Gastroesophageal sphincter (tissue), 4 donors: Measurements from ENCODE around the gene MACROD2. TPM values are rescaled to one million over a fixed set of nuclear protein-coding genes. Genes with fewer than 3 reads are reported as not detected.
"Not testable (repeated sequence)": the region's sequence is repeated elsewhere in the genome, so short reads cannot be mapped to it uniquely, and the experiment has no call there.

Source experiments
- ATAC-seq: fragments of 150-250 bp; one replicate; pipeline ENCODE4 v1.9.1; 2016; ENCODE audit warnings: mild to moderate bottlenecking, moderate library complexity
- H3K27ac ChIP-seq, 4 donors: fragments of 200-600 bp; sonication (generic) in 3 of 4; 1 replicate in 3 of 4; 2 replicates in 1 of 4; pipeline ENCODE4 v1.5.1; 2016 to 2019
- H3K27me3 ChIP-seq: fragments of 200-600 bp; sonication (generic); one replicate; pipeline ENCODE4 v1.5.1; 2019
- H3K36me3 ChIP-seq, 2 donors: fragments of 200-600 bp; sonication (generic); one replicate each; pipeline ENCODE4 v1.5.1; 2019; ENCODE audit warnings: control low read depth in 1 of 2
- H3K4me1 ChIP-seq, 3 donors: fragments of 200-600 bp; sonication (generic); 1 replicate in 2 of 3; 2 replicates in 1 of 3; pipeline ENCODE4 v1.5.1; 2016 to 2019; ENCODE audit warnings: control low read depth in 2 of 3
- H3K4me3 ChIP-seq, 2 donors: fragments of 200-600 bp; sonication (generic); one replicate each; pipeline ENCODE4 v1.5.1; 2019; ENCODE audit warnings: mild to moderate bottlenecking in 1 of 2, moderate library complexity in 1 of 2
- H3K9me3 ChIP-seq, 3 donors: fragments of 200-600 bp; sonication (generic); one replicate each; pipeline ENCODE4 v1.5.1; 2017 to 2019; ENCODE audit warnings: control low read depth in 2 of 3
- EP300 ChIP-seq: sonication (generic); formaldehyde crosslinking; IDR thresholded peaks from one replicate; pipeline ENCODE4 v1.6.1; 2017; ENCODE audit warnings: antibody characterized with exemption, mild to moderate bottlenecking
- POLR2A ChIP-seq, 2 donors: fragments of 450-650 bp; IDR thresholded peaks; one replicate each; pipeline ENCODE4 v1.6.1; 2017; ENCODE audit warnings: antibody characterized with exemption in 2 of 2, mild to moderate bottlenecking in 2 of 2, moderate library complexity in 1 of 2
- POLR2AphosphoS5 ChIP-seq: sonication (generic); formaldehyde crosslinking; IDR thresholded peaks from one replicate; pipeline ENCODE4 v1.6.1; 2017; ENCODE audit warnings: antibody characterized with exemption
- WGBS, 2 donors: methylation state at CpG; one replicate each; pipeline ENCODE4 v1.1.5; 2018; ENCODE audit warnings: low coverage in 1 of 2; 5-methylcytosine and 5-hydroxymethylcytosine counted together
- total RNA-seq, 4 donors: library from RNA; depleted of rRNA; stranded (reverse); fragments of >200 nt; gene quantifications; one replicate each; pipeline ENCODE4 v1.1.0, GENCODE V29; 2016
- TF ChIP-seq, protein P1 (sequence below), 4 experiments: fragments of 200-600 bp in 2 of 4; fragments of 450-650 bp in 2 of 4; sonication (generic) in 1 of 4; IDR thresholded peaks; one replicate each; pipeline ENCODE4 v1.5.1; 2017 to 2019; ENCODE audit warnings: antibody characterized with exemption in 4 of 4, mild to moderate bottlenecking in 2 of 4, moderate library complexity in 2 of 4

Gene MACROD2
- total RNA-seq, 4 donors from 2014 or later = 4.0 to 12.1 (median 7.4) TPM

- WGBS, 2 donors = 80% methylated on average over 1 of the region's 6 CpGs; no CpG with 5 or more reads in 1 of the 2 donors
- no peak for TF ChIP-seq POLR2AphosphoS5
- TF ChIP-seq POLR2A (IDR thresholded peaks at IDR 0.05) = no peak
- TF ChIP-seq EP300 = no peak
- TF ChIP-seq, protein P1, sequence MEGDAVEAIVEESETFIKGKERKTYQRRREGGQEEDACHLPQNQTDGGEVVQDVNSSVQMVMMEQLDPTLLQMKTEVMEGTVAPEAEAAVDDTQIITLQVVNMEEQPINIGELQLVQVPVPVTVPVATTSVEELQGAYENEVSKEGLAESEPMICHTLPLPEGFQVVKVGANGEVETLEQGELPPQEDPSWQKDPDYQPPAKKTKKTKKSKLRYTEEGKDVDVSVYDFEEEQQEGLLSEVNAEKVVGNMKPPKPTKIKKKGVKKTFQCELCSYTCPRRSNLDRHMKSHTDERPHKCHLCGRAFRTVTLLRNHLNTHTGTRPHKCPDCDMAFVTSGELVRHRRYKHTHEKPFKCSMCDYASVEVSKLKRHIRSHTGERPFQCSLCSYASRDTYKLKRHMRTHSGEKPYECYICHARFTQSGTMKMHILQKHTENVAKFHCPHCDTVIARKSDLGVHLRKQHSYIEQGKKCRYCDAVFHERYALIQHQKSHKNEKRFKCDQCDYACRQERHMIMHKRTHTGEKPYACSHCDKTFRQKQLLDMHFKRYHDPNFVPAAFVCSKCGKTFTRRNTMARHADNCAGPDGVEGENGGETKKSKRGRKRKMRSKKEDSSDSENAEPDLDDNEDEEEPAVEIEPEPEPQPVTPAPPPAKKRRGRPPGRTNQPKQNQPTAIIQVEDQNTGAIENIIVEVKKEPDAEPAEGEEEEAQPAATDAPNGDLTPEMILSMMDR (IDR thresholded peaks at IDR 0.05) = no peak
- ATAC-seq = no peak
- Histone ChIP-seq H3K27me3 (no peaks in the 10 kb centered on the region), H3K4me1 (no peaks in the 10 kb centered on the region), H3K36me3 (no peaks in the 10 kb centered on the region), H3K9me3 (no peaks in the 10 kb centered on the region), H3K27ac (no peak overlapping the region), H3K4me3 (no peak overlapping the region)
Observed at GRCh38 chr20:15012566-15012965, 1017.2 kb downstream of the MACROD2 start.

- ATAC-seq, H3K4me1 ChIP-seq, H3K4me3 ChIP-seq, H3K36me3 ChIP-seq, H3K27me3 ChIP-seq, H3K27ac ChIP-seq, H3K9me3 ChIP-seq: not testable (repeated sequence)
- WGBS, 2 donors = 100% methylated on average over 1 of the region's 1 CpG; no CpG with 5 or more reads in 1 of the 2 donors
Observed at GRCh38 chr20:15016875-15017274, 1021.6 kb downstream of the MACROD2 start.

- H3K36me3 ChIP-seq = no peaks in the 10 kb centered on the region
- no peak for ATAC-seq
- H3K27me3 ChIP-seq = no peaks in the 10 kb centered on the region
- H3K9me3 ChIP-seq = no peaks in the 10 kb centered on the region
- H3K27ac ChIP-seq = no peak overlapping the region
- 84 to 89% methylated on average over 3 to 11 of the region's 11 CpGs for WGBS, 2 donors
- no peak overlapping the region for H3K4me3 ChIP-seq
- TF ChIP-seq POLR2A (IDR thresholded peaks at IDR 0.05) (no peak), POLR2AphosphoS5 (no peak), EP300 (no peak)
- TF ChIP-seq, protein P1 (IDR thresholded peaks at IDR 0.05) = no peak
- no peaks in the 10 kb centered on the region for H3K4me1 ChIP-seq
Observed at GRCh38 chr20:15018966-15019365, 1023.6 kb downstream of the MACROD2 start.

DNA sequence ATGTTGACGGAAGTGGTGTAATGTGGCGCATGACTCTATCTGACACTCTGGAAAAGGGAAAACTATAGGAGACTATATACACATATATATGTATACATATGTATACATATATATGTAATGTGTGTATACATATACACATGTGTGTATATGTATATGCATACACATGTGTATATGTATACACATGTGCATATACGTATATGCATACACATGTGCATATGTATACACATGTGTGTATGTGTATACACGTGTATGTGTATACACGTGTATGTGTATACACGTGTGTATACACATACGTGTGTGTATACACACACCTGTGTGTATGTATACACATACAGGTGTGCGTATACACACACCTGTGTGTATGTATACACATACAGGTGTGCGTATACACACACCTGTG is 1025.5 kb downstream of the MACROD2 start:
- H3K36me3 ChIP-seq = no peaks in the 10 kb centered on the region
- no peak overlapping the region for H3K27ac ChIP-seq
- WGBS, 2 donors = 70 to 87% methylated on average over 9 of the region's 9 CpGs
- H3K9me3 ChIP-seq = no peaks in the 10 kb centered on the region
- TF ChIP-seq POLR2AphosphoS5 = no peak
- TF ChIP-seq, protein P1 (IDR thresholded peaks at IDR 0.05) = no peak
- TF ChIP-seq EP300 = no peak
- no peak for TF ChIP-seq POLR2A (IDR thresholded peaks at IDR 0.05)
- no peak for ATAC-seq
- no peaks in the 10 kb centered on the region for H3K4me1 ChIP-seq
- no peak overlapping the region for H3K4me3 ChIP-seq
- H3K27me3 ChIP-seq = no peaks in the 10 kb centered on the region

GRCh38 chr20:15022921-15023320 is 1027.6 kb downstream of the MACROD2 start:
- Histone ChIP-seq H3K4me1 (no peaks in the 10 kb centered on the region), H3K27me3 (no peaks in the 10 kb centered on the region), H3K36me3 (no peaks in the 10 kb centered on the region), H3K27ac (no peak overlapping the region), H3K4me3 (no peak overlapping the region), H3K9me3 (no peaks in the 10 kb centered on the region)
- ATAC-seq = no peak
- no peak for TF ChIP-seq EP300
- TF ChIP-seq POLR2A (IDR thresholded peaks at IDR 0.05) = no peak
- no peak for TF ChIP-seq POLR2AphosphoS5
- TF ChIP-seq, protein P1 (IDR thresholded peaks at IDR 0.05) = no peak
